K562 (cell line): ENCODE data around the gene VMP1. TPM values are rescaled to one million over a fixed set of nuclear protein-coding genes. Genes with fewer than 3 reads are reported as not detected.

Source experiments
- BACH1 ChIP-seq: fragments of 200-800 bp; sonication (Bioruptor generic); IDR thresholded peaks from 2 replicates; pipeline ENCODE4 v1.6.1; 2016; ENCODE audit warnings: missing genetic modification characterization, missing compliant biosample characterization
- CBX1 ChIP-seq: sonication (generic); IDR thresholded peaks from 2 replicates; pipeline ENCODE4 v1.6.1; 2016; ENCODE audit warnings: antibody characterized with exemption, low read depth, mild to moderate bottlenecking
- CC2D1A ChIP-seq: fragments of 450-650 bp; IDR thresholded peaks from 2 replicates; pipeline ENCODE4 v1.6.1; 2017; ENCODE audit warnings: mild to moderate bottlenecking
- FOSL1 ChIP-seq: fragments of 200-800 bp; sonication (Bioruptor generic); conservative IDR thresholded peaks from 2 replicates; pipeline ENCODE4 v1.6.1; 2016; ENCODE audit warnings: missing genetic modification characterization, missing compliant biosample characterization
- FOXK2 ChIP-seq, 2 experiments: fragments of 450-650 bp; IDR thresholded peaks in 1 of 2; conservative IDR thresholded peaks in 1 of 2; 2 replicates each; pipeline ENCODE4 v1.6.1; 2016; ENCODE audit warnings: low read depth in 2 of 2, mild to moderate bottlenecking in 1 of 2
- HNRNPH1 ChIP-seq: fragments of 200-400 bp; formaldehyde crosslinking; optimal IDR thresholded peaks from 2 replicates; pipeline ENCODE3; 2017; ENCODE audit warnings: low read depth, mild to moderate bottlenecking, low read length, moderate library complexity
- JUN ChIP-seq, 2 experiments: sonication (generic) in 1 of 2; formaldehyde crosslinking in 1 of 2; IDR thresholded peaks; 2 replicates each; pipeline versions ENCODE4 v1.6.1 to v1.8.0; 2012 to 2022; ENCODE audit warnings: borderline replicate concordance in 2 of 2, mild to moderate bottlenecking in 2 of 2, improper control_type of control experiment in 1 of 2, low read depth in 1 of 2, low read length in 1 of 2, missing genetic modification reagents in 1 of 2
- PHF21A ChIP-seq: fragments of 450-650 bp; IDR thresholded peaks from 2 replicates; pipeline ENCODE4 v1.6.1; 2017; ENCODE audit warnings: low read depth, borderline replicate concordance
- SNIP1 ChIP-seq: fragments of 450-650 bp; IDR thresholded peaks from 2 replicates; pipeline ENCODE4 v1.7.1; 2017; ENCODE audit warnings: low read depth, mild to moderate bottlenecking
- ZNF668 ChIP-seq: fragments of 250-450 bp; sonication (Bioruptor Pico); IDR thresholded peaks from 2 replicates; pipeline ENCODE4 v1.8.0; 2022; ENCODE audit warnings: mild to moderate bottlenecking, inconsistent platforms
- polyA plus RNA-seq, 8 experiments: library from polyadenylated mRNA; depleted of rRNA in 4 of 8; stranded (reverse) in 5 of 8; unstranded in 3 of 8; fragments of >200 nt; fragmentation: Nextera tagmentation in 2 of 8; fragmentation: Illumina TruSeq in 1 of 8; extraction: Ambion mirVana in 2 of 8; extraction: Trizol in 1 of 8; gene quantifications; 2 replicates each; pipeline versions ENCODE4 v1.2.1 to v1.2.3, GENCODE V29; 2011 to 2014; ENCODE audit warnings: inconsistent platforms in 1 of 8, missing spikeins in 1 of 8
- total RNA-seq, 7 experiments: library from RNA; depleted of rRNA in 6 of 7; stranded (reverse); fragments of >200 nt in 6 of 7; fragmentation: Illumina TruSeq in 2 of 7; extraction: Trizol in 2 of 7; gene quantifications; 2 replicates each; pipeline versions ENCODE4 v1.2.1 to v1.2.3, GENCODE V29; 2011 to 2021; ENCODE audit warnings: low replicate concordance in 1 of 7
- TF ChIP-seq, protein P1 (sequence below): fragments of 450-650 bp; IDR thresholded peaks from 2 replicates; pipeline ENCODE4 v1.6.1; 2016; ENCODE audit warnings: missing biosample characterization, missing genetic modification characterization
- TF ChIP-seq, protein P2 (sequence below): IDR thresholded peaks from 3 replicates; pipeline ENCODE4 v1.6.1; 2011; ENCODE audit warnings: borderline replicate concordance, mild to moderate bottlenecking; ENCODE audit not compliant: insufficient read length, insufficient read depth
- TF ChIP-seq, protein P3 (sequence below): fragments of 450-650 bp; IDR thresholded peaks from 2 replicates; pipeline ENCODE4 v1.6.1; 2017; ENCODE audit warnings: antibody characterized with exemption, mild to moderate bottlenecking
- TF ChIP-seq, protein P4 (sequence below): fragments of 200-800 bp; sonication (Bioruptor generic); IDR thresholded peaks from 2 replicates; pipeline ENCODE4 v1.6.1; 2017; ENCODE audit warnings: missing genetic modification characterization, missing compliant biosample characterization
- TF ChIP-seq, protein P5 (sequence below): fragments of 250-450 bp; sonication (Bioruptor Pico); IDR thresholded peaks from 2 replicates; pipeline ENCODE4 v1.9.0; 2021; ENCODE audit warnings: mild to moderate bottlenecking, inconsistent platforms

VMP1 gene
- total and polyA plus RNA-seq, 9 of the 15 experiments (the other 6 are each of a cell fraction or from before 2014, with no cell fraction given) = 123 to 304 (median 151) TPM

DNA sequence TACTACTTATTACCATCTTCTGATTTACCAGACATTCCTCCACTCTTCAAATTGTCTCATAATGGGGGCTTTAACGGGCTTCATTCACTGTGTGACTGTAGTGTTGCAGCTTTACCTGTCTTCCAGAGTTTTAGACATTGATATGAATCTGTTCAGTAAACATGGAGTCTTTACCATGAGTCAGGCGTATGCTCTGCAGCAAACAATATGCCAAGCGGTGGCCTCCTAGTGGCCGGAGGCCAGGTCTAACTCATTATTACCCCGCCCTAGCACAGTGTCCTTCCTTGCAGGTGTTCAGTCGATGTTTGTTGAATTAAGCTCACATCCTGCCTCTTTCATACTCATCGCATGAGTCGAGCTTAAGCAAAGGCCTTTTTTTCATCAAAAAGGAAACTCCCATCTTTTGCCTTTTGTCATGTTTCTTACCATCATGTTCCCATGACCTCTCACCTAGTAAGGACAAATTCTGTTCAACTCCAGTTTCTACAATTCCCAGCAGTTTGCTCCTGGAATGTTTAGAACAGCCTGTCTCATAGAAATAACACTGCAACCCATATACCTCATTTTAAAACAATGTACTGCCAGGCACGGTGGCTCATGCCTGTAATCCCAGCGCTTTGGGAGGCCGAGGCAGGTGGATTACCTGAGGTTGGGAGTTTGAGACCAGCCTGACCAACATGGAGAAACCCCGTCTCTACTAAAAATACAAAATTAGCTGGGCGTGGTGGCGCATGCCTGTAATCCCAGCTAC, 145.9 kb downstream of the VMP1 start (continued):
- TF ChIP-seq, protein P1, sequence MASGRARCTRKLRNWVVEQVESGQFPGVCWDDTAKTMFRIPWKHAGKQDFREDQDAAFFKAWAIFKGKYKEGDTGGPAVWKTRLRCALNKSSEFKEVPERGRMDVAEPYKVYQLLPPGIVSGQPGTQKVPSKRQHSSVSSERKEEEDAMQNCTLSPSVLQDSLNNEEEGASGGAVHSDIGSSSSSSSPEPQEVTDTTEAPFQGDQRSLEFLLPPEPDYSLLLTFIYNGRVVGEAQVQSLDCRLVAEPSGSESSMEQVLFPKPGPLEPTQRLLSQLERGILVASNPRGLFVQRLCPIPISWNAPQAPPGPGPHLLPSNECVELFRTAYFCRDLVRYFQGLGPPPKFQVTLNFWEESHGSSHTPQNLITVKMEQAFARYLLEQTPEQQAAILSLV (tag) = 0 out of 2 replicates have a peak, but pooled peaks have one; percentile 30
- TF ChIP-seq, protein P2, sequence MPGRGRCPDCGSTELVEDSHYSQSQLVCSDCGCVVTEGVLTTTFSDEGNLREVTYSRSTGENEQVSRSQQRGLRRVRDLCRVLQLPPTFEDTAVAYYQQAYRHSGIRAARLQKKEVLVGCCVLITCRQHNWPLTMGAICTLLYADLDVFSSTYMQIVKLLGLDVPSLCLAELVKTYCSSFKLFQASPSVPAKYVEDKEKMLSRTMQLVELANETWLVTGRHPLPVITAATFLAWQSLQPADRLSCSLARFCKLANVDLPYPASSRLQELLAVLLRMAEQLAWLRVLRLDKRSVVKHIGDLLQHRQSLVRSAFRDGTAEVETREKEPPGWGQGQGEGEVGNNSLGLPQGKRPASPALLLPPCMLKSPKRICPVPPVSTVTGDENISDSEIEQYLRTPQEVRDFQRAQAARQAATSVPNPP = no peak
- TF ChIP-seq HNRNPH1 (no peak), JUN (IDR thresholded peaks at IDR 0.05; ENCODE audit: borderline replicate concordance, low read depth, low read length) (0 out of 2 replicates have a peak, but pooled peaks have one; percentile 9), JUN (CRISPR knock-in tag; IDR thresholded peaks at IDR 0.05; ENCODE audit: borderline replicate concordance) (no peak), CBX1 (peak; percentile 79; the same call in 1 of the 2 replicates), BACH1 (tag) (0 out of 2 replicates have a peak, but pooled peaks have one; percentile 31), FOXK2 (conservative IDR thresholded peaks at IDR 0.05 in 1 of 2, IDR thresholded peaks at IDR 0.05 in 1 of 2; ENCODE audit: low read depth in 2 of 2) (peak; percentile 53 to 70; a peak in 3 of 4 replicates), FOSL1 (tag) (peak; percentile 72), CC2D1A (peak; percentile 95), ZNF668 (CRISPR knock-in tag) (no peak), PHF21A (no peak), SNIP1 (no peak)
- TF ChIP-seq, protein P3, sequence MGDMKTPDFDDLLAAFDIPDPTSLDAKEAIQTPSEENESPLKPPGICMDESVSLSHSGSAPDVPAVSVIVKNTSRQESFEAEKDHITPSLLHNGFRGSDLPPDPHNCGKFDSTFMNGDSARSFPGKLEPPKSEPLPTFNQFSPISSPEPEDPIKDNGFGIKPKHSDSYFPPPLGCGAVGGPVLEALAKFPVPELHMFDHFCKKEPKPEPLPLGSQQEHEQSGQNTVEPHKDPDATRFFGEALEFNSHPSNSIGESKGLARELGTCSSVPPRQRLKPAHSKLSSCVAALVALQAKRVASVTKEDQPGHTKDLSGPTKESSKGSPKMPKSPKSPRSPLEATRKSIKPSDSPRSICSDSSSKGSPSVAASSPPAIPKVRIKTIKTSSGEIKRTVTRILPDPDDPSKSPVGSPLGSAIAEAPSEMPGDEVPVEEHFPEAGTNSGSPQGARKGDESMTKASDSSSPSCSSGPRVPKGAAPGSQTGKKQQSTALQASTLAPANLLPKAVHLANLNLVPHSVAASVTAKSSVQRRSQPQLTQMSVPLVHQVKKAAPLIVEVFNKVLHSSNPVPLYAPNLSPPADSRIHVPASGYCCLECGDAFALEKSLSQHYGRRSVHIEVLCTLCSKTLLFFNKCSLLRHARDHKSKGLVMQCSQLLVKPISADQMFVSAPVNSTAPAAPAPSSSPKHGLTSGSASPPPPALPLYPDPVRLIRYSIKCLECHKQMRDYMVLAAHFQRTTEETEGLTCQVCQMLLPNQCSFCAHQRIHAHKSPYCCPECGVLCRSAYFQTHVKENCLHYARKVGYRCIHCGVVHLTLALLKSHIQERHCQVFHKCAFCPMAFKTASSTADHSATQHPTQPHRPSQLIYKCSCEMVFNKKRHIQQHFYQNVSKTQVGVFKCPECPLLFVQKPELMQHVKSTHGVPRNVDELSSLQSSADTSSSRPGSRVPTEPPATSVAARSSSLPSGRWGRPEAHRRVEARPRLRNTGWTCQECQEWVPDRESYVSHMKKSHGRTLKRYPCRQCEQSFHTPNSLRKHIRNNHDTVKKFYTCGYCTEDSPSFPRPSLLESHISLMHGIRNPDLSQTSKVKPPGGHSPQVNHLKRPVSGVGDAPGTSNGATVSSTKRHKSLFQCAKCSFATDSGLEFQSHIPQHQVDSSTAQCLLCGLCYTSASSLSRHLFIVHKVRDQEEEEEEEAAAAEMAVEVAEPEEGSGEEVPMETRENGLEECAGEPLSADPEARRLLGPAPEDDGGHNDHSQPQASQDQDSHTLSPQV = peak; percentile 84
- TF ChIP-seq, protein P4, sequence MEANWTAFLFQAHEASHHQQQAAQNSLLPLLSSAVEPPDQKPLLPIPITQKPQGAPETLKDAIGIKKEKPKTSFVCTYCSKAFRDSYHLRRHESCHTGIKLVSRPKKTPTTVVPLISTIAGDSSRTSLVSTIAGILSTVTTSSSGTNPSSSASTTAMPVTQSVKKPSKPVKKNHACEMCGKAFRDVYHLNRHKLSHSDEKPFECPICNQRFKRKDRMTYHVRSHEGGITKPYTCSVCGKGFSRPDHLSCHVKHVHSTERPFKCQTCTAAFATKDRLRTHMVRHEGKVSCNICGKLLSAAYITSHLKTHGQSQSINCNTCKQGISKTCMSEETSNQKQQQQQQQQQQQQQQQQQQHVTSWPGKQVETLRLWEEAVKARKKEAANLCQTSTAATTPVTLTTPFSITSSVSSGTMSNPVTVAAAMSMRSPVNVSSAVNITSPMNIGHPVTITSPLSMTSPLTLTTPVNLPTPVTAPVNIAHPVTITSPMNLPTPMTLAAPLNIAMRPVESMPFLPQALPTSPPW (CRISPR knock-in tag) = 0 out of 2 replicates have a peak, but pooled peaks have one; percentile 17
- TF ChIP-seq, protein P5, sequence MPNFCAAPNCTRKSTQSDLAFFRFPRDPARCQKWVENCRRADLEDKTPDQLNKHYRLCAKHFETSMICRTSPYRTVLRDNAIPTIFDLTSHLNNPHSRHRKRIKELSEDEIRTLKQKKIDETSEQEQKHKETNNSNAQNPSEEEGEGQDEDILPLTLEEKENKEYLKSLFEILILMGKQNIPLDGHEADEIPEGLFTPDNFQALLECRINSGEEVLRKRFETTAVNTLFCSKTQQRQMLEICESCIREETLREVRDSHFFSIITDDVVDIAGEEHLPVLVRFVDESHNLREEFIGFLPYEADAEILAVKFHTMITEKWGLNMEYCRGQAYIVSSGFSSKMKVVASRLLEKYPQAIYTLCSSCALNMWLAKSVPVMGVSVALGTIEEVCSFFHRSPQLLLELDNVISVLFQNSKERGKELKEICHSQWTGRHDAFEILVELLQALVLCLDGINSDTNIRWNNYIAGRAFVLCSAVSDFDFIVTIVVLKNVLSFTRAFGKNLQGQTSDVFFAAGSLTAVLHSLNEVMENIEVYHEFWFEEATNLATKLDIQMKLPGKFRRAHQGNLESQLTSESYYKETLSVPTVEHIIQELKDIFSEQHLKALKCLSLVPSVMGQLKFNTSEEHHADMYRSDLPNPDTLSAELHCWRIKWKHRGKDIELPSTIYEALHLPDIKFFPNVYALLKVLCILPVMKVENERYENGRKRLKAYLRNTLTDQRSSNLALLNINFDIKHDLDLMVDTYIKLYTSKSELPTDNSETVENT = 0 out of 2 replicates have a peak, but pooled peaks have one; percentile 37
